HepG2 (cell line): ENCODE measurements around the gene SLC29A3. TPM values are rescaled to one million over a fixed set of nuclear protein-coding genes. Genes with fewer than 3 reads are reported as not detected.

Experiments
- FUBP1 ChIP-seq: sonication (generic); formaldehyde crosslinking; IDR thresholded peaks from 2 replicates; pipeline ENCODE4 v1.5.1; 2020; ENCODE audit warnings: missing genetic modification reagents, mild to moderate bottlenecking, borderline replicate concordance
- PATZ1 ChIP-seq: sonication (generic); formaldehyde crosslinking; IDR thresholded peaks from 2 replicates; pipeline ENCODE4 v1.4.0; 2020; ENCODE audit warnings: missing genetic modification reagents
- ZNF503 ChIP-seq: sonication (generic); formaldehyde crosslinking; IDR thresholded peaks from 2 replicates; pipeline ENCODE4 v1.4.0; 2020; ENCODE audit warnings: missing genetic modification reagents
- ZNF704 ChIP-seq: sonication (generic); formaldehyde crosslinking; IDR thresholded peaks from 2 replicates; pipeline ENCODE4 v1.8.1; 2023; ENCODE audit warnings: mild to moderate bottlenecking, inconsistent platforms, moderate library complexity, missing genetic modification reagents, borderline replicate concordance
- polyA plus RNA-seq, 8 experiments: library from polyadenylated mRNA; depleted of rRNA in 3 of 8; stranded (reverse) in 7 of 8; unstranded in 1 of 8; fragments of >200 nt; fragmentation: Illumina TruSeq in 4 of 8; extraction: Trizol in 4 of 8; gene quantifications; 2 replicates each; pipeline versions ENCODE4 v1.2.1 to v1.2.3, GENCODE V29; 2011 to 2016; ENCODE audit warnings: low read depth in 4 of 8, missing spikeins in 1 of 8, mixed read lengths in 1 of 8; ENCODE audit not compliant: insufficient read depth in 1 of 8
- total RNA-seq, 5 experiments: library from RNA; depleted of rRNA; stranded (reverse); fragments of >200 nt; fragmentation: Illumina TruSeq; extraction: Trizol; gene quantifications; 2 replicates each; pipeline ENCODE4 v1.2.3, GENCODE V29; 2016; ENCODE audit warnings: low read depth in 1 of 5

The SLC29A3 gene
- total and polyA plus RNA-seq, 2 of the 13 experiments (the other 11 are each of a cell fraction or from before 2014, with no cell fraction given): 8.6 to 11.8 TPM

- TF ChIP-seq ZNF704 (CRISPR knock-in tag): no peak
- TF ChIP-seq PATZ1 (CRISPR knock-in tag): no peak
- TF ChIP-seq FUBP1 (CRISPR knock-in tag): no peak
- no peak for TF ChIP-seq ZNF503 (CRISPR knock-in tag)
These were observed 76.0 kb downstream of the SLC29A3 start (continued) for GRCh38 chr10:71394926-71395562.
